Heart left ventricle (tissue), 16 donors: ENCODE data around the gene PADI6. TPM values are rescaled to one million over a fixed set of nuclear protein-coding genes. Genes with fewer than 3 reads are reported as not detected.

Experiments
- ATAC-seq, 4 donors: fragments of 200-7000 bp; cut with Tn5 transposase; one replicate each; pipeline ENCODE4 v1.9.1; 2020 to 2022; ENCODE audit warnings: moderate library complexity in 4 of 4, mild to moderate bottlenecking in 3 of 4, moderate number of reproducible peaks in 1 of 4
- DNase-seq, 5 donors: peaks; one replicate each; pipeline ENCODE4 v3.0.0-alpha.2; 2020
- H3K27ac ChIP-seq, 12 donors: fragments of 200-600 bp; sonication (generic) in 4 of 12; one replicate each; pipeline versions ENCODE4 v1.5.0 to v1.8.0; 2016 to 2022; ENCODE audit warnings: mild to moderate bottlenecking in 2 of 12
- H3K27me3 ChIP-seq, 9 donors: fragments of 200-600 bp; sonication (generic) in 2 of 9; one replicate each; pipeline versions ENCODE4 v1.5.1 to v1.8.0; 2016 to 2022; ENCODE audit warnings: mild to moderate bottlenecking in 3 of 9
- H3K36me3 ChIP-seq, 9 donors: fragments of 200-600 bp; sonication (generic) in 2 of 9; one replicate each; pipeline versions ENCODE4 v1.5.0 to v1.8.0; 2018 to 2022; ENCODE audit warnings: mild to moderate bottlenecking in 2 of 9
- H3K4me1 ChIP-seq, 12 donors: fragments of 200-600 bp; sonication (generic) in 4 of 12; one replicate each; pipeline versions ENCODE4 v1.5.0 to v1.8.0; 2016 to 2022; ENCODE audit warnings: mild to moderate bottlenecking in 3 of 12
- H3K4me3 ChIP-seq, 12 donors: fragments of 200-600 bp; sonication (generic) in 4 of 12; one replicate each; pipeline versions ENCODE4 v1.5.0 to v1.8.0; 2017 to 2022; ENCODE audit warnings: mild to moderate bottlenecking in 9 of 12, moderate library complexity in 4 of 12
- H3K9me3 ChIP-seq, 12 donors: fragments of 200-600 bp; sonication (generic) in 4 of 12; one replicate each; pipeline versions ENCODE4 v1.5.0 to v1.8.0; 2016 to 2022; ENCODE audit warnings: mild to moderate bottlenecking in 1 of 12
- POLR2A ChIP-seq, 2 donors: fragments of 450-650 bp; IDR thresholded peaks; one replicate each; pipeline ENCODE4 v1.6.1; 2017; ENCODE audit warnings: antibody characterized with exemption in 2 of 2, mild to moderate bottlenecking in 2 of 2, moderate library complexity in 2 of 2
- WGBS, 4 donors: extraction: QIAGEN DNeasy Blood & Tissue Kit in 2 of 4; methylation state at CpG; one replicate each; pipeline versions ENCODE4 v1.1.5 to v1.1.7; 2013 to 2018; 5-methylcytosine and 5-hydroxymethylcytosine counted together
- intact Hi-C, 10 donors: fragments of 100-400 bp; cut with DNase I; formaldehyde crosslinking; loops; one replicate each; pipeline versions ENCODE4 v1.11.1 to v1.14.2; 2022
- polyA plus RNA-seq, 2 donors: library from polyadenylated mRNA; stranded (reverse); fragments of 200-250 nt; gene quantifications; one replicate each; pipeline ENCODE4 v1.2.3, GENCODE V29; 2013
- total RNA-seq, 9 donors: library from RNA; depleted of rRNA in 2 of 9; stranded (reverse); fragments of >200 nt in 2 of 9; fragmentation: NEBNext Ultra II Directional in 3 of 9; extraction: Animal tissue kit (Norgen Biotek cat#: 25700) in 3 of 9; gene quantifications; one replicate each; pipeline versions ENCODE4 v1.1.0 to v1.2.4, GENCODE V29; 2016 to 2023
- TF ChIP-seq, protein P1 (sequence below), 12 donors: fragments of 200-600 bp; sonication (generic) in 4 of 12; IDR thresholded peaks; one replicate each; pipeline versions ENCODE4 v1.5.0 to v1.8.0; 2018 to 2022; ENCODE audit warnings: antibody characterized with exemption in 12 of 12, mild to moderate bottlenecking in 5 of 12
- donor health status: ischemic (EF 13 %, LVEDD 7.1; RV severe dilation, severe dysfunction).
- donor health status: healthy with polysubstance abuse.
- donor health status: DM: no; HTN: yes; CAD: no.
- donor health status: DM: no; HTN: no; CAD: no.
- donor health status: ischemic (EF 25% LVEDD 6.9; RV normal size, moderate dysfunction).
- donor health status: ischemic (EF 25% LVEDD 5.7; RV mildly dilated, moderate dysfunction).
- donor health status: healthy.
- donor health status: DM: yes; HTN: yes; CAD: no.
- donor health status: ischemic (EF 35%, LVEDD 5.7; RV mildly dilated, moderate dysfunction).
- donor health status: nonischemic (EF 11% LVEDD 7.7; RV severe dilation, severe dysfunction).
- donor health status: DM: yes; HTN: yes; CAD: no.
- donor health status: PGD.
- donor health status: ischemic (EF 29% LVEDD 5.4; RV normal size, mild dysfunction).
- donor health status: nonischemic (EF 23%, LVEDD 6.1; RV moderate dilation, normal function).

Gene PADI6
- total and polyA plus RNA-seq, 11 donors = not detected

DNA sequence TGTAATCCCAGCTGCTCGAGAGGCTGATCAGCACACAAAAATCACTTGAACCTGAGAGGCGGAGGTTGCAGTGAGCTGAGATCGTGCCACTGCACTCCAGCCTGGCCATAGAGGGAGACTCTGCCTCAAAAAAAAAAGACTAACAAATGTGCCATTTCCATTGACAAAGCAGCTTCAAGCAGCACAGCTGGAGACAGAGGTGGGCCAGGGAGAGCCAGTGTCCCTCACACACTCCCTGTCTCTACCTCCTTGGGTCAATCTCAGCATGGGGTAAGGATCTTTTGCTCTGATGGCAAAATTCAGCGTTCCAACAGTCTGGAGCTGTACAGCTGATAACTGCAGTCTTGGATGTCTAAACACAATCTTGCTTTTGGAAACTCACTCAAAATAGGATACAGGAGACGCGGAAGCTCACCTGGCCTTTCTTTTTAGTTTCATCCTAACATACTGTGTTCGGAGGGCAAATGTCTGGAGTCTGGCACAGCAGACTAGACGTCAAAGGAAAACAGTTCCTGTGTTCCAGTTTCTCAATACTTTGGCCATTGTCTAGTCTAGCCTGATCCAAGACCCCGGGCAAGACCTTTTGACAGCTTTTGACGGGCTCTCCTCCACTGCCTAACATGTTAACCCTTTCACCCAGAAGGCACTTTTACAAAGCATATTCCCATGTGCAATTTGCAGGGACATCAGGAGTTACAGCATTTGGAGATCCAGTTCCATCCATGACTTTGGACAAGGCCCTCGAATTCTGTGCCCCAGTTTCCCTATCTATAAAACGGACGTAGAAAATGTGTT, 64.6 kb downstream of the PADI6 start:
- WGBS, 4 donors = 47 to 53% (median 49%) methylated on average over 13 of the region's 13 CpGs
- intact Hi-C loops = loop anchor here in 1 of 10 donors (5.0 kb wide), 1 partner anchor 171 kb away; no protein-coding TSS in a partner anchor

DNA sequence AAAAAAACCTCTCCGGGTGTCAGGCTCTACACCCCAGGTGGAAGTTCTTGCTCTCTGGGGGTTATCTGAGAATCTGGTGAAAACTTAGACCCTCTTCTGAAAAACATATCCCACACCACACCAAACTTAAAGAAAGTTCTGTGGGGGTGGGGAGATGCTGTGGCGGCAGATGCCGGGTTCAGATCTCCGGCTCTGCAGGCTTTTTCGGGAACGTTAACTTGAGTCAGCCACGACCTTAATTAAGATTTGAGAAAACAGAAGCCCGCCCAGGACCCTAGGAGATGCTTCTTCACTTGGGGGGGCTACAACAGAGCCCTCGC, 65.2 kb downstream of the PADI6 start:
- intact Hi-C loops = loop anchor here in 1 of 10 donors (5.0 kb wide), 1 partner anchor 170 kb away; no protein-coding TSS in a partner anchor
- 0 to 6% (median 1%) methylated on average over 4 to 9 of the region's 9 CpGs for WGBS, 4 donors
- Histone ChIP-seq H3K9me3 (no peaks in the 10 kb centered on the region), H3K27ac (peak overlapping the region in 11 of 12 donors; percentile 47 to 89 (median 82)), H3K4me1 (peaks cover 0 to 57% (median 16%) of the 10 kb centered on the region in 12 donors), H3K4me3 (peak overlapping the region; percentile 56 to 95 (median 80)), H3K27me3 (no peaks in the 10 kb centered on the region), H3K36me3 (peaks cover 0 to 29% (median 5%) of the 10 kb centered on the region in 9 donors)
- DNase-seq (no peak), ATAC-seq (no peak)
- TF ChIP-seq, protein P1, sequence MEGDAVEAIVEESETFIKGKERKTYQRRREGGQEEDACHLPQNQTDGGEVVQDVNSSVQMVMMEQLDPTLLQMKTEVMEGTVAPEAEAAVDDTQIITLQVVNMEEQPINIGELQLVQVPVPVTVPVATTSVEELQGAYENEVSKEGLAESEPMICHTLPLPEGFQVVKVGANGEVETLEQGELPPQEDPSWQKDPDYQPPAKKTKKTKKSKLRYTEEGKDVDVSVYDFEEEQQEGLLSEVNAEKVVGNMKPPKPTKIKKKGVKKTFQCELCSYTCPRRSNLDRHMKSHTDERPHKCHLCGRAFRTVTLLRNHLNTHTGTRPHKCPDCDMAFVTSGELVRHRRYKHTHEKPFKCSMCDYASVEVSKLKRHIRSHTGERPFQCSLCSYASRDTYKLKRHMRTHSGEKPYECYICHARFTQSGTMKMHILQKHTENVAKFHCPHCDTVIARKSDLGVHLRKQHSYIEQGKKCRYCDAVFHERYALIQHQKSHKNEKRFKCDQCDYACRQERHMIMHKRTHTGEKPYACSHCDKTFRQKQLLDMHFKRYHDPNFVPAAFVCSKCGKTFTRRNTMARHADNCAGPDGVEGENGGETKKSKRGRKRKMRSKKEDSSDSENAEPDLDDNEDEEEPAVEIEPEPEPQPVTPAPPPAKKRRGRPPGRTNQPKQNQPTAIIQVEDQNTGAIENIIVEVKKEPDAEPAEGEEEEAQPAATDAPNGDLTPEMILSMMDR (IDR thresholded peaks at IDR 0.05) = no peak
- no peak for TF ChIP-seq POLR2A (IDR thresholded peaks at IDR 0.05)

More for the DNA sequence above, 64.6 kb downstream of the PADI6 start:
- no peak for TF ChIP-seq POLR2A (IDR thresholded peaks at IDR 0.05)
- TF ChIP-seq, protein P1 (IDR thresholded peaks at IDR 0.05) = no peak
- peak overlapping the region in 11 of 12 donors; percentile 66 to 95 (median 82) for H3K4me3 ChIP-seq
- no peak for ATAC-seq
- H3K27ac ChIP-seq = peak overlapping the region in 8 of 12 donors; percentile 47 to 88 (median 81)
- peaks cover 0 to 62% (median 16%) of the 10 kb centered on the region in 12 donors for H3K4me1 ChIP-seq
- peaks cover 0 to 31% (median 5%) of the 10 kb centered on the region in 9 donors for H3K36me3 ChIP-seq
- peak in 1 of 5 donors; percentile 16 for DNase-seq
- no peaks in the 10 kb centered on the region for H3K27me3 ChIP-seq
- no peaks in the 10 kb centered on the region for H3K9me3 ChIP-seq

DNA sequence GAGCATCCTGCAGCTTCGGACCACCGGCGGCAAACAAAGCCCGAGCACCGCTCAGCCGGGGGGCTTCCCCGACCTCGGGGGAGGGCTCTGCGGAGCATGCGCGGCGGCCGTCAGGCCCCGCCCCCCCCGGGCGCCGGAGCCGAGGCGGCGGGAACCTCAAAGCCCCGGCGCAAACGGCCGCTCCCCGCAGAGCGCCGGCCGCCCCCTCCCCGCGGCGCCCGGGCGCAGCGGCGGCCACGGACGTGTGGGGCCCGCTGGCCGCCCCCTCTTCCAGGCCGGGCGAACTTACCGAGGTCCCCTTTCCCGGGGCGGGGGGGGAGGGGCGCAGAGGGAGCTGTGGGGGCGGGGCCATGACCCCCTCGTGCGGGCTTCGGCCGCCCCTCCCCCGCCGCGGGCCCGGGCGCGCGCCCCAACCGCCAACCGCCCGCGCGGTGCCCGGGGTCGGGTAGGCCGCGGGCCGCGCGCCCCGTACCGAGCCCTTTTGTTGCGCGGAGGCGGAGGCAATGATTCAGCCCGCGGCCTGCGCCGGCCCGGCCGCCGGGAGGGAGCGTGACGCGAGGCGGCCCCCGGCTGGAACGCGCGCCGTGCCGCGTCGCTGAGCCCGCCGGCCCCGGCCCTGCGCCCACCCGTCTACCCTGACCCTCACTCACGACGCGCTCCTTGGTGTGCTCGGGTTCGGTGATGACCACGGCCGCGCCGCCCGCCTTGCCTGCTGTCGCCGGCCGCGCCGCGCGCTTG, 65.8 kb downstream of the PADI6 start:
- DNase-seq (peak; percentile 34 to 68 (median 54)), ATAC-seq (peak in 3 of 4 donors; percentile 65 to 66 (median 66))
- no peaks in the 10 kb centered on the region for H3K27me3 ChIP-seq
- WGBS, 4 donors = 0 to 1% (median 0%) methylated on average over 19 to 114 of the region's 115 CpGs
- TF ChIP-seq, protein P1 (IDR thresholded peaks at IDR 0.05) = no peak
- TF ChIP-seq POLR2A (IDR thresholded peaks at IDR 0.05) = no peak
- intact Hi-C loops = loop anchor here in 2 of 10 donors (2.0 to 5.0 kb wide), 2 partner anchors 17 to 170 kb away; no protein-coding TSS in a partner anchor
- H3K9me3 ChIP-seq = no peaks in the 10 kb centered on the region
- peaks cover 0 to 52% (median 16%) of the 10 kb centered on the region in 12 donors for H3K4me1 ChIP-seq
- H3K4me3 ChIP-seq = peak overlapping the region; percentile 56 to 95 (median 80)
- peaks cover 0 to 25% (median 5%) of the 10 kb centered on the region in 9 donors for H3K36me3 ChIP-seq
- H3K27ac ChIP-seq = peak overlapping the region; percentile 36 to 93 (median 84)
